Mammary epithelial cell (primary cell): ENCODE data around the gene NFKBIZ.

Experiments
- CTCF ChIP-seq, 2 donors: IDR thresholded peaks in 1 of 2; conservative IDR thresholded peaks in 1 of 2; 2 replicates each; pipeline ENCODE4 v1.5.1; 2011 to 2012; ENCODE audit warnings: inconsistent platforms in 2 of 2, low read length in 2 of 2, mild to moderate bottlenecking in 2 of 2, control low read depth in 1 of 2, low read depth in 1 of 2; ENCODE audit not compliant: insufficient read depth in 1 of 2; ENCODE audit errors: extremely low read depth in 1 of 2
- EZH2 ChIP-seq: IDR thresholded peaks from 2 replicates; pipeline ENCODE4 v1.6.1; 2012; ENCODE audit warnings: low read length, inconsistent platforms, borderline replicate concordance

- TF ChIP-seq CTCF (conservative IDR thresholded peaks at IDR 0.05 in 1 of 2, IDR thresholded peaks at IDR 0.05 in 1 of 2; ENCODE audit: extremely low read depth in 1 of 2, insufficient read depth in 1 of 2, low read depth in 1 of 2, low read length in 2 of 2) (no peak), EZH2 (no peak)
These were observed 39.3 kb downstream of the NFKBIZ start for GRCh38 chr3:101888653-101889052.
